HepG2 (cell line): ENCODE results near the gene CRAT. TPM values are rescaled to one million over a fixed set of nuclear protein-coding genes. Genes with fewer than 3 reads are reported as not detected.

Experiments used
- ELK4 ChIP-seq: sonication (generic); formaldehyde crosslinking; IDR thresholded peaks from 2 replicates; pipeline ENCODE4 v1.9.0; 2021; ENCODE audit warnings: missing genetic modification reagents, borderline replicate concordance
- HNF1A ChIP-seq, 2 experiments: sonication (generic) in 1 of 2; formaldehyde crosslinking in 1 of 2; IDR thresholded peaks; 2 replicates each; pipeline versions ENCODE4 v1.4.0 to v1.6.1; 2016 to 2020; ENCODE audit warnings: borderline replicate concordance in 1 of 2, low read depth in 1 of 2, mild to moderate bottlenecking in 1 of 2, missing genetic modification reagents in 1 of 2
- KDM3A ChIP-seq: IDR thresholded peaks from 2 replicates; pipeline ENCODE4 v1.6.1; 2018; ENCODE audit warnings: low read depth, missing compliant biosample characterization
- KLF13 ChIP-seq: sonication (generic); formaldehyde crosslinking; IDR thresholded peaks from 2 replicates; pipeline ENCODE4 v1.4.0; 2020; ENCODE audit warnings: mild to moderate bottlenecking, missing genetic modification reagents
- PAF1 ChIP-seq: IDR thresholded peaks from 2 replicates; pipeline ENCODE4 v1.6.1; 2016; ENCODE audit warnings: missing genetic modification reagents, missing compliant biosample characterization
- PATZ1 ChIP-seq: sonication (generic); formaldehyde crosslinking; IDR thresholded peaks from 2 replicates; pipeline ENCODE4 v1.4.0; 2020; ENCODE audit warnings: missing genetic modification reagents
- PRDM4 ChIP-seq: sonication (generic); formaldehyde crosslinking; IDR thresholded peaks from 2 replicates; pipeline ENCODE4 v1.9.0; 2021; ENCODE audit warnings: missing genetic modification reagents, borderline replicate concordance
- SMYD3 ChIP-seq: sonication (generic); formaldehyde crosslinking; IDR thresholded peaks from 2 replicates; pipeline ENCODE4 v1.8.1; 2023; ENCODE audit warnings: mild to moderate bottlenecking, missing genetic modification reagents
- ZC3H13 ChIP-seq: sonication (generic); formaldehyde crosslinking; IDR thresholded peaks from 2 replicates; pipeline ENCODE4 v1.8.1; 2023; ENCODE audit warnings: mild to moderate bottlenecking, missing genetic modification reagents, moderate library complexity
- ZNF362 ChIP-seq: sonication (generic); formaldehyde crosslinking; IDR thresholded peaks from 2 replicates; pipeline ENCODE4 v1.4.0; 2020; ENCODE audit warnings: missing genetic modification reagents, mild to moderate bottlenecking, borderline replicate concordance
- ZNF788 ChIP-seq: sonication (generic); formaldehyde crosslinking; IDR thresholded peaks from 2 replicates; pipeline ENCODE4 v1.5.0; 2020; ENCODE audit warnings: mild to moderate bottlenecking, missing genetic modification reagents, borderline replicate concordance
- polyA plus RNA-seq, 8 experiments: library from polyadenylated mRNA; depleted of rRNA in 3 of 8; stranded (reverse) in 7 of 8; unstranded in 1 of 8; fragments of >200 nt; fragmentation: Illumina TruSeq in 4 of 8; extraction: Trizol in 4 of 8; gene quantifications; 2 replicates each; pipeline versions ENCODE4 v1.2.1 to v1.2.3, GENCODE V29; 2011 to 2016; ENCODE audit warnings: low read depth in 4 of 8, missing spikeins in 1 of 8, mixed read lengths in 1 of 8; ENCODE audit not compliant: insufficient read depth in 1 of 8
- total RNA-seq, 5 experiments: library from RNA; depleted of rRNA; stranded (reverse); fragments of >200 nt; fragmentation: Illumina TruSeq; extraction: Trizol; gene quantifications; 2 replicates each; pipeline ENCODE4 v1.2.3, GENCODE V29; 2016; ENCODE audit warnings: low read depth in 1 of 5

The CRAT gene
- total and polyA plus RNA-seq, 2 of the 13 experiments (the other 11 are each of a cell fraction or from before 2014, with no cell fraction given) = 26.1 to 26.6 TPM

GRCh38 chr9:129110740-129111527 is at the start of gene CRAT, which contains the start of gene PTPA (continued):
- TF ChIP-seq PRDM4 (CRISPR knock-in tag) (no peak), ZC3H13 (CRISPR knock-in tag) (no peak), ZNF362 (CRISPR knock-in tag) (no peak), PATZ1 (CRISPR knock-in tag) (no peak), PAF1 (CRISPR knock-in tag) (no peak), ZNF788 (CRISPR knock-in tag) (no peak; the same call in 1 of the 2 replicates), KLF13 (no peak), KDM3A (CRISPR knock-in tag) (no peak), SMYD3 (CRISPR knock-in tag) (no peak), HNF1A (IDR thresholded peaks at IDR 0.05; ENCODE audit: low read depth) (no peak), HNF1A (CRISPR knock-in tag; IDR thresholded peaks at IDR 0.05; ENCODE audit: borderline replicate concordance) (no peak), ELK4 (CRISPR knock-in tag) (no peak)
